Measurements from ENCODE around the gene PLCD3.

DNA sequence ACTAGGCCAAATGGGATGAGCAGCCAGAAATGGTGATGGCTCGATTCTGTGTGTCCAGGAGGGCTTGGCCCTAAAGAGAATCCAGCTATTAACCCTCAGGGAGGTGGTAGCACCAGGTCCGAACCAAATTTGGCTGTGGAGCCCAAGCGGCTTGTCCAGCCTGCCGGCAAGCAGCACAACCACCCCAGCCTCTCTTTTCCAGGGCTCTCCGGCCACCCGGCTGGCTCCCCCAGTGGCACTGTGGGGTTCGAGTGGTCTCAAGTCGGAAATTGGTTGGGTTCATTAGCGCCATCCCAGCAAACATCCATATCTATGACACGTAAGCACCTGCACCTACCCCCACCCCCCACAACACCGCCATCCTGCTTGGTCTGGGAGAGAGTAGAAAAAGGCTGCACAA lies 35.4 kb downstream of the PLCD3 start:
- TF ChIP-seq POLR2A (IDR thresholded peaks at IDR 0.05) = no peak
- TF ChIP-seq, protein P1, sequence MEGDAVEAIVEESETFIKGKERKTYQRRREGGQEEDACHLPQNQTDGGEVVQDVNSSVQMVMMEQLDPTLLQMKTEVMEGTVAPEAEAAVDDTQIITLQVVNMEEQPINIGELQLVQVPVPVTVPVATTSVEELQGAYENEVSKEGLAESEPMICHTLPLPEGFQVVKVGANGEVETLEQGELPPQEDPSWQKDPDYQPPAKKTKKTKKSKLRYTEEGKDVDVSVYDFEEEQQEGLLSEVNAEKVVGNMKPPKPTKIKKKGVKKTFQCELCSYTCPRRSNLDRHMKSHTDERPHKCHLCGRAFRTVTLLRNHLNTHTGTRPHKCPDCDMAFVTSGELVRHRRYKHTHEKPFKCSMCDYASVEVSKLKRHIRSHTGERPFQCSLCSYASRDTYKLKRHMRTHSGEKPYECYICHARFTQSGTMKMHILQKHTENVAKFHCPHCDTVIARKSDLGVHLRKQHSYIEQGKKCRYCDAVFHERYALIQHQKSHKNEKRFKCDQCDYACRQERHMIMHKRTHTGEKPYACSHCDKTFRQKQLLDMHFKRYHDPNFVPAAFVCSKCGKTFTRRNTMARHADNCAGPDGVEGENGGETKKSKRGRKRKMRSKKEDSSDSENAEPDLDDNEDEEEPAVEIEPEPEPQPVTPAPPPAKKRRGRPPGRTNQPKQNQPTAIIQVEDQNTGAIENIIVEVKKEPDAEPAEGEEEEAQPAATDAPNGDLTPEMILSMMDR (IDR thresholded peaks at IDR 0.05) = no peak
